ENCODE measurements around the gene MRPL2.

Gene MRPL2

GRCh38 chr6:43016943-43017334 lies 42.3 kb downstream of the MRPL2 start:
- DNase-seq = no peak

GRCh38 chr6:43016176-43016942 lies 42.9 kb downstream of the MRPL2 start:
- DNase-seq = no peak

GRCh38 chr6:43014434-43014909 lies 44.8 kb downstream of the MRPL2 start:
- peak; percentile 50 for DNase-seq

GRCh38 chr6:43013843-43014433 lies 45.3 kb downstream of the MRPL2 start, which contains the start of the genes KLHDC3 and MEA1:
TSS of gene KLHDC3 (plus strand) at chr6:43014249. CDS start at chr6:43017193, 2,944 bp downstream.
TSS of gene MEA1 (minus strand) at chr6:43013946. CDS start at chr6:43013813, 133 bp downstream.
- peak; percentile 100 for DNase-seq

GRCh38 chr6:43013097-43013842 lies 46.0 kb downstream of the MRPL2 start:
- no peak for DNase-seq

- no peak for DNase-seq
Observed at GRCh38 chr6:43012364-43012763, 46.9 kb downstream of the MRPL2 start.

GRCh38 chr6:43011207-43011606 lies 48.0 kb downstream of the MRPL2 start:
- no peak for DNase-seq

GRCh38 chr6:43009124-43009523 lies 50.1 kb downstream of the MRPL2 start:
- DNase-seq = peak; percentile 45

- no peak for DNase-seq
Observed at GRCh38 chr6:43007126-43007525, 52.1 kb downstream of the MRPL2 start.

GRCh38 chr6:43006251-43006650 lies 53.0 kb downstream of the MRPL2 start:
- DNase-seq = no peak

- no peak for DNase-seq
Observed at GRCh38 chr6:43005844-43006243, 53.4 kb downstream of the MRPL2 start.

Data from NCI-H2171 treated with DMSO at 0.1 percent for 48 hours (cell line).